ENCODE measurements around the gene CUL4A.
"Not testable (repeated sequence)": the region's sequence is repeated elsewhere in the genome, so short reads cannot be mapped to it uniquely, and the experiment has no call there.

The CUL4A gene

DNA sequence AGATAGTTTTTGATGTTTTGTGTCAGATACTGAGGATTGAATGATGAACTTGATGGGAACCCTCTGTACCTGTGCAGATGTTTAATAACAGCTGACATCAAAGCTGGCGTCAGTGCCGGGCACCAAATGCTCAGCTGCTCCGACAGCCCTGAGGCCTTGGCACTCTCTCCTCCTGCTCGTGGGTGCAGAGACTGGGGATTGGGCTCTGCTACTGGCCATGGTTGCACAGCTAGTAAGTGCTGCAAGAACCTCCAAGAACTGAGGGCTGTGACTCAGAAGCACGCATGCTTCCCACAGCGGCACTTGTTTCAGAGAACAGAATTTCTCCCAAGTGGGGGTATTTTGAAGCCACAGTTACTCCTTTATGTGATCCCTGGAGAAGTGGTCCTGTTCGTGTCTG, 93.6 kb downstream of the CUL4A start:
- no peak for DNase-seq (ENCODE audit: low read depth, low spot score)

DNA sequence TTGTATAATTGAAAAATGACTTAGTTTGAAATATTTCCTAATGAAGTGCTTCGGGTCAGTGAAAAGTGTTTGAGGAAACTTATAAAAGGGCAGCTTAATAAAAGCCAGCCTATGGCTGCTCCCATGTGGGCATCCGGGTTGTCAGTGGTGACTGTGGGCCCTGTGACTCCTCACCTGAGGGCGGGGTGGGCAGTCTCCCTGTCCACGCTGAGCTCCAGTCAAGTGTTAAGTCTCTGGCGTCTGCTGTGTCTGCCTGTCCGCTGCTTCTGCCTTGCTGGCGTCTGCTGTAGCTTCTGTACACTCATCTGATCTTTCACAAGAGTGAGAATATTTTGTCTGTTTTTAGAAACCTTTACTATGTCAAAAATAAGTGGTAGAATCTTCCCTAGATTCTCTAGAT, 94.7 kb downstream of the CUL4A start:
- no peak for DNase-seq (ENCODE audit: low read depth, low spot score)
- H3K4me3 ChIP-seq (ENCODE audit: low read length) = no peak overlapping the region

More for the DNA sequence above, 93.6 kb downstream of the CUL4A start:
- no peak overlapping the region for H3K4me3 ChIP-seq (ENCODE audit: low read length)

DNA sequence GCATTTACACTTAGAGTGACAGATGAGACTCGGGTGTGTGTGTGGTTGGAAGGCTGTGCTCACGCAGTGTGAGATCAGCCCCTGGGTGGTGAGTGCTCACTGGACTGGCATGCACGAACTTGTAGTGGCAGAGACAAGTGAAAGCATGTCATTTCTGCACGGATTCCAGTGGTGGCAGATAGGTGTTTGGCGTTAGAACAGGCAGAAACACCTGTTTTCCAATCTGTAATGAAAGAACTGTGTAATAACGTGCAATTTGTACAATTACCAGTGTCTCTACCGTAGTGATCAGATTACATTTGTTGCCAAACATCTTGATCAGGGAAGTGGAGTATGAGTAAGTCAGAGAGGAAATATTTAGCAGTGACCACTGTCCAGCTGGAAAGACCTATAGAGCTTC, 95.8 kb downstream of the CUL4A start:
- no peak for DNase-seq (ENCODE audit: low read depth, low spot score)
- H3K4me3 ChIP-seq (ENCODE audit: low read length) = no peak overlapping the region

DNA sequence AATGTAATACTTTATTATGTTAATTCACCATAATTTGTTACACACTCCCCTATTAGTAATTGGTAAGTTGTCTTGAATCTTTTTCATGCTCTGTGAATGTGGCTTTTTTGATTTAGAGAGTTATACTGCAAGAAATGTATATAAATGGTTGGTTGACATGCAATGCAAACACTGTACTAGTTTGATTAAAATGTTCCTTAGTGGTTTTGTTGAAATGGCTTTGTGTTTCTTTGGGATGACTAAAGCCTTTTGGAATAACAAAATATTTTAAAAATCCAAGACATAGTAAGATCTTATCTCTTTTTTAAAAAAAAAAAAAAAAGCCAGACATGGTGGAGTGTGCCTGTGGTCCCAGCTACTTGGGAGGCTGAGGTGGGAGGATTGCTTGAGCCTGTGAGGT, 98.1 kb downstream of the CUL4A start:
- H3K4me3 ChIP-seq (ENCODE audit: low read length) = no peak overlapping the region
- no peak for DNase-seq (ENCODE audit: low read depth, low spot score)

GRCh38 chr13:113309473-113309872, 100.1 kb downstream of the CUL4A start:
- H3K4me3 ChIP-seq (ENCODE audit: low read length) = no peak overlapping the region
- DNase-seq (ENCODE audit: low read depth, low spot score) = no peak

DNA sequence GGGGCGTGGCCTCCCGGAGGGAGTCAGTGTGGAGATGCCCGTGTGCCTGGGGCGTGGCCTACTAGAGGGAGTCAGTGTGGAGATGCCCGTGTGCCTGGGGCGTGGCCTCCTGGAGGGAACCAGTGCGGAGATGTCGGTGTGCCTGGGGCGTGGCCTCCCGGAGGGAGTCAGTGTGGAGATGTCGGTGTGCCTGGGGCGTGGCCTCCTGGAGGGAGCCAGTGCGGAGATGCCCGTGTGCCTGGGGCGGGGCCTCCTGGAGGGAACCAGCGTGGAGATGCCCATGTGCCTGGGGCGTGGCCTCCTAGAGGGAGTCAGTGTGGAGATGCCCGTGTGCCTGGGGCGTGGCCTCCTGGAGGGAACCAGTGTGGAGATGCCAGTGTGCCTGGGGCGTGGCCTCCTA, 104.7 kb downstream of the CUL4A start:
- H3K4me3 ChIP-seq (ENCODE audit: low read length); DNase-seq (ENCODE audit: low read depth, low spot score): not testable (repeated sequence)

DNA sequence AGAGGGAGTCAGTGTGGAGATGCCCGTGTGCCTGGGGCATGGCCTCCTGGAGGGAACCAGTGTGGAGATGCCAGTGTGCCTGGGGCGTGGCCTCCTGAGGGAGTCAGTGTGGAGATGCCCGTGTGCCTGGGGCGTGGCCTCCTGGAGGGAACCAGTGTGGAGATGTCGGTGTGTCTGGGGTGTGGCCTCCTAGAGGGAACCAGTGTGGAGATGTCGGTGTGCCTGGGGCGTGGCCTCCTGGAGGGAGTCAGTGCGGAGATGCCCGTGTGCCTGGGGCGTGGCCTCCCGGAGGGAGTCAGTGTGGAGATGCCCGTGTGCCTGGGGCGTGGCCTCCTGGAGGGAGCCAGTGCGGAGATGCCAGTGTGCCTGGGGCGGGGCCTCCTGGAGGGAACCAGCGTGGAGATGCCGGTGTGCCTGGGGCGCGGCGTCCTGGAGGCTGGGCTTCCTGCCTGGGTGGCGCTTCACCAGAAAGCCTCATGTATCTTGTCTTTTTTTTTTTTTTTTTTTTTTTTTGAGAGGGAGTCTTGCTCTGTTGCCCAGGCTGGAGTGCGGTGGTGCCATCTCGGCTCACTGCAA, 105.6 kb downstream of the CUL4A start:
- not testable (repeated sequence) for DNase-seq (ENCODE audit: low read depth, low spot score)

GRCh38 chr13:113315992-113316391, 106.6 kb downstream of the CUL4A start:
- no peak overlapping the region for H3K4me3 ChIP-seq (ENCODE audit: low read length)
- DNase-seq (ENCODE audit: low read depth, low spot score) = no peak

More for the DNA sequence above, 105.6 kb downstream of the CUL4A start:
- not testable (repeated sequence) for H3K4me3 ChIP-seq (ENCODE audit: low read length)

Measured in Jurkat, Clone E6-1 (cell line).